SU-DHL-6 (cell line): ENCODE results near the gene SPTLC2.

ENCODE experiments used
- H2AFZ ChIP-seq: fragments of 200-600 bp; sonication (generic); 2 replicates; pipeline ENCODE4 v1.6.1; 2014; ENCODE audit warnings: low read depth, mild to moderate bottlenecking, moderate library complexity, mixed read lengths, antibody characterized with exemption, low read length; ENCODE audit not compliant: severe bottlenecking
- H3F3A ChIP-seq: fragments of 200-600 bp; shearing (Covaris generic); 2 replicates; pipeline ENCODE4 v1.6.0; 2016; ENCODE audit warnings: antibody characterized with exemption, mild to moderate bottlenecking; ENCODE audit not compliant: insufficient read depth
- H3K27ac ChIP-seq: fragments of 200-600 bp; sonication (generic); 2 replicates; pipeline ENCODE4 v1.5.1; 2016; ENCODE audit warnings: low read depth, mild to moderate bottlenecking, low read length, moderate library complexity, mixed read lengths
- H3K27me3 ChIP-seq: fragments of 200-600 bp; sonication (generic), shearing (Covaris generic); 2 replicates; pipeline ENCODE4 v1.6.0; 2014; ENCODE audit warnings: mild to moderate bottlenecking, low read length
- H3K36me3 ChIP-seq: fragments of 200-600 bp; sonication (generic); 2 replicates; pipeline ENCODE4 v1.6.1; 2014; ENCODE audit warnings: mild to moderate bottlenecking, low read length, mixed read lengths
- H3K4me2 ChIP-seq: fragments of 300-600, 200-600 bp; shearing (Covaris generic), sonication (generic); 2 replicates; pipeline ENCODE4 v1.6.0; 2014; ENCODE audit warnings: low read length, low read depth, mild to moderate bottlenecking; ENCODE audit not compliant: poor library complexity, severe bottlenecking
- H3K4me3 ChIP-seq: fragments of 200-600 bp; sonication (generic); 2 replicates; pipeline ENCODE4 v1.5.1; 2014; ENCODE audit warnings: antibody characterized with exemption, low read length, mild to moderate bottlenecking, mixed read lengths; ENCODE audit not compliant: insufficient read depth, poor library complexity, severe bottlenecking
- H3K79me2 ChIP-seq: fragments of 200-600 bp; sonication (generic); 2 replicates; pipeline ENCODE4 v1.6.1; 2014; ENCODE audit warnings: mild to moderate bottlenecking, low read length, moderate library complexity; ENCODE audit not compliant: insufficient read depth
- H3K9ac ChIP-seq: fragments of 200-600 bp; sonication (generic); 2 replicates; pipeline ENCODE4 v1.7.0; 2014; ENCODE audit warnings: mild to moderate bottlenecking, low read length
- H3K9me2 ChIP-seq: fragments of 200-600 bp; sonication (generic); replicated peaks from 2 replicates; pipeline ENCODE4 v1.6.1; 2014; ENCODE audit warnings: low read length; ENCODE audit not compliant: insufficient read depth
- H3K9me3 ChIP-seq: fragments of 200-600 bp; sonication (generic); 2 replicates; pipeline ENCODE4 v1.6.1; 2014; ENCODE audit warnings: low read length, mixed read lengths; ENCODE audit not compliant: insufficient read depth
- H4K20me1 ChIP-seq: fragments of 200-600 bp; sonication (generic); 2 replicates; pipeline ENCODE4 v1.6.1; 2014; ENCODE audit warnings: low read depth, mild to moderate bottlenecking, antibody characterized with exemption, low read length, moderate library complexity, mixed read lengths
- EZH2phosphoT487 ChIP-seq: fragments of 200-600 bp; sonication (generic), shearing (Covaris generic); conservative IDR thresholded peaks from 2 replicates; pipeline ENCODE4 v1.6.1; 2018; ENCODE audit warnings: mild to moderate bottlenecking, antibody characterized with exemption, low read length, moderate library complexity, mixed read lengths
- TF ChIP-seq, protein P1 (sequence below): fragments of 200-600 bp; sonication (generic); IDR thresholded peaks from one replicate; pipeline ENCODE4 v1.5.1; 2017; ENCODE audit warnings: antibody characterized with exemption, mild to moderate bottlenecking, low read length, moderate library complexity; ENCODE audit not compliant: insufficient read depth, poor library complexity, severe bottlenecking

SPTLC2 gene

DNA sequence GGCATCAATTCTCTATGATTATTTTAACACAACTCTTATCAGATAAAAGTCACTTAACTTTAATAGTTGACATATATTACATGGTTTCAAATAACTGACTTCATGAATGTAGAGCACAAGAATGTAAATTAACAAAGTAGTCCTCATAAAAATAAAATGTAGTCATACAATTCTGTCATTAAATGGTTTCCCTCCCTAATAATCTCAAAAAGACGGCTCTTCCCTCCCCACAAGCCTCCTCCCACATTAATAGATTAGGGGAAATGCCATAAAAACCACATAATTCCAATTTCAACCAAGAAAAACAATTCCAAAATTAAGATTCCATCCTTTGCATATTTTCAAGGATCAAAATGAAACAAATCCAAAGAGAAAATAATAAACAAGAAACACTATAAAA, 36.7 kb downstream of the SPTLC2 start:
- Histone ChIP-seq H3K79me2 (peaks cover 57% of the 10 kb centered on the region), H3K36me3 (no peaks in the 10 kb centered on the region; the same call in 1 of the 2 replicates), H3K9me3 (no peaks in the 10 kb centered on the region), H4K20me1 (no peaks in the 10 kb centered on the region), H3K4me2 (no peak overlapping the region), H3K27ac (no peak overlapping the region), H3F3A (no peaks in the 10 kb centered on the region), H3K9ac (no peak overlapping the region), H3K9me2 (no peaks in the 10 kb centered on the region), H2AFZ (no peak overlapping the region), H3K27me3 (no peaks in the 10 kb centered on the region), H3K4me3 (no peak overlapping the region)
- no peak for TF ChIP-seq EZH2phosphoT487
- TF ChIP-seq, protein P1, sequence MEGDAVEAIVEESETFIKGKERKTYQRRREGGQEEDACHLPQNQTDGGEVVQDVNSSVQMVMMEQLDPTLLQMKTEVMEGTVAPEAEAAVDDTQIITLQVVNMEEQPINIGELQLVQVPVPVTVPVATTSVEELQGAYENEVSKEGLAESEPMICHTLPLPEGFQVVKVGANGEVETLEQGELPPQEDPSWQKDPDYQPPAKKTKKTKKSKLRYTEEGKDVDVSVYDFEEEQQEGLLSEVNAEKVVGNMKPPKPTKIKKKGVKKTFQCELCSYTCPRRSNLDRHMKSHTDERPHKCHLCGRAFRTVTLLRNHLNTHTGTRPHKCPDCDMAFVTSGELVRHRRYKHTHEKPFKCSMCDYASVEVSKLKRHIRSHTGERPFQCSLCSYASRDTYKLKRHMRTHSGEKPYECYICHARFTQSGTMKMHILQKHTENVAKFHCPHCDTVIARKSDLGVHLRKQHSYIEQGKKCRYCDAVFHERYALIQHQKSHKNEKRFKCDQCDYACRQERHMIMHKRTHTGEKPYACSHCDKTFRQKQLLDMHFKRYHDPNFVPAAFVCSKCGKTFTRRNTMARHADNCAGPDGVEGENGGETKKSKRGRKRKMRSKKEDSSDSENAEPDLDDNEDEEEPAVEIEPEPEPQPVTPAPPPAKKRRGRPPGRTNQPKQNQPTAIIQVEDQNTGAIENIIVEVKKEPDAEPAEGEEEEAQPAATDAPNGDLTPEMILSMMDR, result no peak

DNA sequence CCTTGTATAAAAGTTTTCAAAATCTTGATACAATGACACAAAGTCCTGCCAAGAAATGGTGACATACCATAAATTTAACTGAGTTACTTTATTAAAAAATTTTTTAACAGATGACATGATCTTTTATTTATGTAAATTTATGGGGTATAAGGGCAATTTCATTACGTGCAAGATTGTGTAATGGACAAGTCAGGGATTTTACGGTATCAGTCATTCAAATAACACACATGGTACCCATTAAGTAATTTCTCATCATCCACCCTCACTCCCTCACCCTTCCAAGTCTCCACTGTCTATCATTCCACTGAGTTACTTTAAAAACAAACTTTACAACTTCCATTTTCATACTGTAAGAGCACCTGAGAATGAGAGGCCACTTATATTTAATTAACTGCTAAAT, 37.4 kb downstream of the SPTLC2 start:
- H3K9me2 ChIP-seq, result no peaks in the 10 kb centered on the region
- no peaks in the 10 kb centered on the region for H3F3A ChIP-seq
- no peak overlapping the region for H3K9ac ChIP-seq
- no peak overlapping the region for H3K4me2 ChIP-seq
- no peak overlapping the region for H2AFZ ChIP-seq
- no peaks in the 10 kb centered on the region for H3K9me3 ChIP-seq
- no peak overlapping the region for H3K27ac ChIP-seq
- no peaks in the 10 kb centered on the region for H4K20me1 ChIP-seq
- H3K36me3 ChIP-seq, result no peaks in the 10 kb centered on the region; the same call in 1 of the 2 replicates
- no peak overlapping the region for H3K4me3 ChIP-seq
- H3K79me2 ChIP-seq, result peaks cover 50% of the 10 kb centered on the region
- no peaks in the 10 kb centered on the region for H3K27me3 ChIP-seq
- TF ChIP-seq EZH2phosphoT487, result no peak
- TF ChIP-seq, protein P1, result no peak

DNA sequence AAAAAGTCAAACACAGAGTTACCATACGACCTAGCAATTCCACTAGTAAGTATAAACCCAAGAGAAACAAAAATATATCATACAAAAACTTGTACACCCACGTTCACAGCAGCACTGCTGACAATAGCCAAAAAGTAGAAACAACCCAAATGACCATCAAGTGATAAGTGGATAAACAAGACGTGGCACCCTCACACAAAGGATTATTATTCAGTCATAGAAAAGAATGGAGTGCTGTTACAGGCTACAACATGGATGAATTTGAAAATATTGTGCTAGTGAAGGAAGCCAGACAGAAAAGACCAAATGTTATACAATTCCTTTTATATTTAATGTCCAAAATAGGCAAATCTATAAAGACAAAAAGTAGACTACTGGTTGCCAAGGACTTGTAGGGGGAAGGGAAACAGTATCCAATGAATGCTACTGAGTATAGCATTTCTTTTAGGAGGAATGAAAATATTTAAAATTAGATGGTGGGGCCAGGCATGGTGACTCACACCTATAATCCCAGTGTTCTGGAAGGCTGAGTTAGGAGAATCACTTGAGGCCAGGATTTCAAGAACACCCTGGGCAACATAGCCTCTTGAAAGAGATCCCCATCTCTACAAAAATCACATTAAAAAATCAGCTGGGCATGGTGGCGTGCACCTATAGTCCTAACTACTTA, 41.9 kb downstream of the SPTLC2 start:
- Histone ChIP-seq H3K79me2 (peaks cover 10% of the 10 kb centered on the region), H3K9me2 (no peaks in the 10 kb centered on the region), H3K4me2 (no peak overlapping the region), H3K36me3 (no peaks in the 10 kb centered on the region; the same call in 1 of the 2 replicates), H3F3A (no peaks in the 10 kb centered on the region), H3K4me3 (no peak overlapping the region), H3K27me3 (no peaks in the 10 kb centered on the region), H3K27ac (no peak overlapping the region), H3K9me3 (no peaks in the 10 kb centered on the region), H3K9ac (no peak overlapping the region), H4K20me1 (no peaks in the 10 kb centered on the region), H2AFZ (no peak overlapping the region)
- TF ChIP-seq EZH2phosphoT487, result no peak
- TF ChIP-seq, protein P1, result no peak
